HG03558 (cell line): ENCODE data around the gene DTWD1.
"Not testable (repeated sequence)": the region's sequence is repeated elsewhere in the genome, so short reads cannot be mapped to it uniquely, and the experiment has no call there.

Source experiments
- ATAC-seq: cut with Tn5 transposase; IDR thresholded peaks from one replicate; pipeline ENCODE4 v1.9.1; 2021; ENCODE audit warnings: moderate number of reproducible peaks; ENCODE audit not compliant: unreplicated experiment; ENCODE audit errors: extremely low read depth

DTWD1 gene

GRCh38 chr15:49645277-49645676, 24.4 kb downstream of the DTWD1 start:
- ATAC-seq: no peak

- no peak for ATAC-seq
Observed at GRCh38 chr15:49645941-49646340, 25.1 kb downstream of the DTWD1 start.

GRCh38 chr15:49646891-49647290, 26.0 kb downstream of the DTWD1 start:
- no peak for ATAC-seq

GRCh38 chr15:49649987-49650386, 29.1 kb downstream of the DTWD1 start:
- no peak for ATAC-seq

- ATAC-seq: no peak
Observed at GRCh38 chr15:49650676-49651075, 29.8 kb downstream of the DTWD1 start.

- no peak for ATAC-seq
Observed at GRCh38 chr15:49652922-49653321, 32.1 kb downstream of the DTWD1 start.

- no peak for ATAC-seq
Observed at GRCh38 chr15:49656734-49657133, 35.9 kb downstream of the DTWD1 start.

GRCh38 chr15:49664716-49665115, 43.9 kb downstream of the DTWD1 start:
- no peak for ATAC-seq

- ATAC-seq: not testable (repeated sequence)
Observed at GRCh38 chr15:49666486-49666885, 45.6 kb downstream of the DTWD1 start.

GRCh38 chr15:49669288-49669687, 48.4 kb downstream of the DTWD1 start:
- ATAC-seq: no peak

- no peak for ATAC-seq
Observed at GRCh38 chr15:49673861-49674260, 53.0 kb downstream of the DTWD1 start.

GRCh38 chr15:49674370-49674769, 53.5 kb downstream of the DTWD1 start:
- ATAC-seq: no peak

GRCh38 chr15:49675041-49675440, 54.2 kb downstream of the DTWD1 start:
- ATAC-seq: no peak

GRCh38 chr15:49678655-49679054, 57.8 kb downstream of the DTWD1 start:
- ATAC-seq: no peak

GRCh38 chr15:49686599-49686998, 65.8 kb downstream of the DTWD1 start:
- ATAC-seq: no peak

GRCh38 chr15:49688135-49688790, 67.4 kb downstream of the DTWD1 start:
- ATAC-seq: no peak

- ATAC-seq: no peak
Observed at GRCh38 chr15:49692514-49693090, 71.8 kb downstream of the DTWD1 start.

GRCh38 chr15:49693498-49693897, 72.7 kb downstream of the DTWD1 start:
- no peak for ATAC-seq

GRCh38 chr15:49696433-49696832, 75.6 kb downstream of the DTWD1 start:
- ATAC-seq: no peak

- ATAC-seq: no peak
Observed at GRCh38 chr15:49697121-49697520, 76.3 kb downstream of the DTWD1 start.

- ATAC-seq: not testable (repeated sequence)
Observed at GRCh38 chr15:49702982-49703381, 82.1 kb downstream of the DTWD1 start.
